Gastroesophageal sphincter (tissue), 4 donors: Measurements from ENCODE around the gene F11. TPM values are rescaled to one million over a fixed set of nuclear protein-coding genes. Genes with fewer than 3 reads are reported as not detected.

Source experiments
- ATAC-seq: fragments of 150-250 bp; one replicate; pipeline ENCODE4 v1.9.1; 2016; ENCODE audit warnings: mild to moderate bottlenecking, moderate library complexity
- H3K27ac ChIP-seq, 4 donors: fragments of 200-600 bp; sonication (generic) in 3 of 4; 1 replicate in 3 of 4; 2 replicates in 1 of 4; pipeline ENCODE4 v1.5.1; 2016 to 2019
- H3K27me3 ChIP-seq: fragments of 200-600 bp; sonication (generic); one replicate; pipeline ENCODE4 v1.5.1; 2019
- H3K36me3 ChIP-seq, 2 donors: fragments of 200-600 bp; sonication (generic); one replicate each; pipeline ENCODE4 v1.5.1; 2019; ENCODE audit warnings: control low read depth in 1 of 2
- H3K4me1 ChIP-seq, 3 donors: fragments of 200-600 bp; sonication (generic); 1 replicate in 2 of 3; 2 replicates in 1 of 3; pipeline ENCODE4 v1.5.1; 2016 to 2019; ENCODE audit warnings: control low read depth in 2 of 3
- H3K4me3 ChIP-seq, 2 donors: fragments of 200-600 bp; sonication (generic); one replicate each; pipeline ENCODE4 v1.5.1; 2019; ENCODE audit warnings: mild to moderate bottlenecking in 1 of 2, moderate library complexity in 1 of 2
- H3K9me3 ChIP-seq, 3 donors: fragments of 200-600 bp; sonication (generic); one replicate each; pipeline ENCODE4 v1.5.1; 2017 to 2019; ENCODE audit warnings: control low read depth in 2 of 3
- CTCF ChIP-seq, 4 experiments: fragments of 200-600 bp in 2 of 4; fragments of 450-650 bp in 2 of 4; sonication (generic) in 1 of 4; IDR thresholded peaks; one replicate each; pipeline ENCODE4 v1.5.1; 2017 to 2019; ENCODE audit warnings: antibody characterized with exemption in 4 of 4, mild to moderate bottlenecking in 2 of 4, moderate library complexity in 2 of 4
- EP300 ChIP-seq: sonication (generic); formaldehyde crosslinking; IDR thresholded peaks from one replicate; pipeline ENCODE4 v1.6.1; 2017; ENCODE audit warnings: antibody characterized with exemption, mild to moderate bottlenecking
- POLR2A ChIP-seq, 2 donors: fragments of 450-650 bp; IDR thresholded peaks; one replicate each; pipeline ENCODE4 v1.6.1; 2017; ENCODE audit warnings: antibody characterized with exemption in 2 of 2, mild to moderate bottlenecking in 2 of 2, moderate library complexity in 1 of 2
- POLR2AphosphoS5 ChIP-seq: sonication (generic); formaldehyde crosslinking; IDR thresholded peaks from one replicate; pipeline ENCODE4 v1.6.1; 2017; ENCODE audit warnings: antibody characterized with exemption
- WGBS, 2 donors: methylation state at CpG; one replicate each; pipeline ENCODE4 v1.1.5; 2018; ENCODE audit warnings: low coverage in 1 of 2; 5-methylcytosine and 5-hydroxymethylcytosine counted together
- total RNA-seq, 4 donors: library from RNA; depleted of rRNA; stranded (reverse); fragments of >200 nt; gene quantifications; one replicate each; pipeline ENCODE4 v1.1.0, GENCODE V29; 2016

The F11 gene
- total RNA-seq, 4 donors from 2014 or later = not detected

GRCh38 chr4:186250760-186251159 lies 15.2 kb upstream of the F11 start:
- TF ChIP-seq EP300 (no peak), CTCF (IDR thresholded peaks at IDR 0.05) (no peak), POLR2AphosphoS5 (no peak), POLR2A (IDR thresholded peaks at IDR 0.05) (no peak)
- WGBS, 2 donors = 75 to 77% methylated on average over 2 of the region's 2 CpGs
- no peak overlapping the region for H3K27ac ChIP-seq
- no peaks in the 10 kb centered on the region for H3K27me3 ChIP-seq
- no peak overlapping the region for H3K4me3 ChIP-seq
- no peak for ATAC-seq
- peaks cover 0 to 46% of the 10 kb centered on the region in 2 donors for H3K36me3 ChIP-seq
- no peaks in the 10 kb centered on the region for H3K4me1 ChIP-seq
- no peaks in the 10 kb centered on the region for H3K9me3 ChIP-seq

DNA sequence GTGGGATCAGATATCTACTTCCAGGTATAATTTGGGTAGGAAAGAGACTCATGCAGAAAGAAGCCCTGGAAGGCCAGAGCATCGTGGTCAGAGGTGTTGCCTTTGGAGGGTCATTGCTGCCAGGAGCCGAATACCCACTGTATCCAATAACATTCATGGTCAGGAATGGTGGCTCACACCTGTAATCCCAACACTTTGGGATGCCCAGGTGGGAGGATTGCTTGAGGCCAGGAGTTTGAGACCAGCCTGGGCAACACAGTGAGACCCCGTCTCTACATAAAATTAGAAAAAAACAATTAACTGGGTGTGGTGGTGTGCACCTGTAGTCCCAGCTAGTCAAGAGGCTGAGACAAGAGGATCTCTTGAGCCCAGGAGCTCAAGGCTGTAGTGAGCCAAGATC lies 10.9 kb upstream of the F11 start:
- Histone ChIP-seq H3K27me3 (no peaks in the 10 kb centered on the region), H3K4me3 (no peak overlapping the region), H3K4me1 (no peaks in the 10 kb centered on the region), H3K27ac (no peak overlapping the region), H3K36me3 (peaks cover 0 to 76% of the 10 kb centered on the region in 2 donors), H3K9me3 (no peaks in the 10 kb centered on the region)
- TF ChIP-seq POLR2A (IDR thresholded peaks at IDR 0.05) (no peak), CTCF (IDR thresholded peaks at IDR 0.05) (no peak), POLR2AphosphoS5 (no peak), EP300 (no peak)
- ATAC-seq = no peak
- WGBS, 2 donors = 83 to 95% methylated on average over 1 to 3 of the region's 3 CpGs

DNA sequence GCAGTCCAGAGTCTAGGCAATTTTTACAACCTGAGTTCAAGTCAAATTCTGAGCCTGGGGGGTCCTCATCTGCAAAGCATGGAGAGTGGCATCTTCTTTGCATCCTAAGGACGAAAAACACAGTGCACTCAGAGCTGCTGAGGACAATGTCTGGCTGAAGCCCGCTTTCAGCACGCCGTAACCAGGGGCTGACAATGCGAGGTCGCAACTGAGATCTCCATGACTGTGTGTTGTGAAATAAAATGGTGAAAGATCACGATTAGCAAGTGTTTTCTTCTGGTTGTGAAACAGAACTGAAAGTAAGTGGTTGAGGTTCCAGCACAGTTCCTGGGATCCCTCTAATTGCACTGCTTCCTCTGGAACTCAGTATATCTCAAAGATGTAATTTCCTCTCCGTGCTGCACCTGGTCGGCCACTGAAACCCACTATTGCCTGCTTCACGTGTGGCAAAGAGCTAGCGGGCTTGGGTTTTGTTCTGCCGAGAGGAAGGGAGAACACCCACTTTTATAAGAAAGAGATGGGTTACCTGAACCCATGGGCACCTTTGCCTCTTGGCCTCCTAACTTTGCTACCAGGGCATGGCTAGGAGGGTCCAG lies 7.7 kb upstream of the F11 start:
- WGBS, 2 donors = 85 to 88% methylated on average over 4 to 7 of the region's 12 CpGs
- Histone ChIP-seq H3K27ac (no peak overlapping the region), H3K36me3 (peaks cover 0 to 49% of the 10 kb centered on the region in 2 donors), H3K4me1 (no peaks in the 10 kb centered on the region), H3K9me3 (no peaks in the 10 kb centered on the region), H3K27me3 (no peaks in the 10 kb centered on the region), H3K4me3 (no peak overlapping the region)
- ATAC-seq = no peak
- TF ChIP-seq POLR2AphosphoS5 (no peak), CTCF (IDR thresholded peaks at IDR 0.05) (no peak), EP300 (no peak), POLR2A (IDR thresholded peaks at IDR 0.05) (no peak)

- H3K36me3 ChIP-seq = peaks cover 0 to 38% of the 10 kb centered on the region in 2 donors
- WGBS, 2 donors = 8 to 24% methylated on average over 1 to 2 of the region's 6 CpGs
- no peaks in the 10 kb centered on the region for H3K9me3 ChIP-seq
- H3K4me3 ChIP-seq = no peak overlapping the region
- no peaks in the 10 kb centered on the region for H3K4me1 ChIP-seq
- no peak for TF ChIP-seq CTCF (IDR thresholded peaks at IDR 0.05)
- no peak for TF ChIP-seq EP300
- no peak for TF ChIP-seq POLR2AphosphoS5
- TF ChIP-seq POLR2A (IDR thresholded peaks at IDR 0.05) = no peak
- no peak for ATAC-seq
- H3K27ac ChIP-seq = no peak overlapping the region
- no peaks in the 10 kb centered on the region for H3K27me3 ChIP-seq
Observed at GRCh38 chr4:186260117-186260503, 5.9 kb upstream of the F11 start.
